HepG2 (cell line): ENCODE results near the gene ZNF554. TPM values are rescaled to one million over a fixed set of nuclear protein-coding genes. Genes with fewer than 3 reads are reported as not detected.

Experiments used
- ATM ChIP-seq: fragments of 450-650 bp; IDR thresholded peaks from 2 replicates; pipeline ENCODE4 v1.7.1; 2017; ENCODE audit warnings: mild to moderate bottlenecking, borderline replicate concordance
- ELF3 ChIP-seq: IDR thresholded peaks from 2 replicates; pipeline ENCODE4 v1.6.1; 2016; ENCODE audit warnings: missing genetic modification reagents, missing compliant biosample characterization
- FOXJ3 ChIP-seq: sonication (generic); formaldehyde crosslinking; IDR thresholded peaks from 2 replicates; pipeline ENCODE4 v1.4.0; 2020; ENCODE audit warnings: missing genetic modification reagents, mild to moderate bottlenecking, borderline replicate concordance
- GLI4 ChIP-seq: sonication (generic); formaldehyde crosslinking; IDR thresholded peaks from 2 replicates; pipeline ENCODE4 v1.5.1; 2020; ENCODE audit warnings: missing genetic modification reagents, mild to moderate bottlenecking, moderate library complexity, borderline replicate concordance
- JARID2 ChIP-seq: sonication (generic); formaldehyde crosslinking; IDR thresholded peaks from 2 replicates; pipeline ENCODE4 v1.8.1; 2023; ENCODE audit warnings: missing genetic modification reagents, inconsistent platforms; ENCODE audit not compliant: insufficient replicate concordance
- KDM6A ChIP-seq: IDR thresholded peaks from 2 replicates; pipeline ENCODE4 v1.6.1; 2016; ENCODE audit warnings: low read depth
- KLF6 ChIP-seq: IDR thresholded peaks from 2 replicates; pipeline ENCODE4 v1.8.0; 2016; ENCODE audit warnings: missing biosample characterization, missing genetic modification reagents
- PCBP2 ChIP-seq: fragments of 200-400 bp; formaldehyde crosslinking; optimal IDR thresholded peaks from 2 replicates; pipeline ENCODE3; 2018; ENCODE audit warnings: low read length, low read depth; ENCODE audit not compliant: poor library complexity, severe bottlenecking
- POLR2A ChIP-seq, 2 experiments: IDR thresholded peaks; 2 replicates each; pipeline ENCODE4 v1.6.1; 2011; ENCODE audit warnings: low read depth in 2 of 2, low read length in 2 of 2, mild to moderate bottlenecking in 1 of 2, moderate library complexity in 1 of 2; ENCODE audit not compliant: insufficient read depth in 1 of 2
- REL ChIP-seq: sonication (generic); formaldehyde crosslinking; conservative IDR thresholded peaks from 2 replicates; pipeline ENCODE4 v1.8.0; 2022; ENCODE audit warnings: mild to moderate bottlenecking, missing genetic modification reagents, moderate library complexity
- SRF ChIP-seq: IDR thresholded peaks from 2 replicates; pipeline ENCODE4 v1.6.1; 2011; ENCODE audit warnings: mild to moderate bottlenecking, low read depth, low read length, moderate library complexity
- SUZ12 ChIP-seq: fragments of 150-350 bp; IDR thresholded peaks from 2 replicates; pipeline ENCODE4 v1.6.1; 2014; ENCODE audit warnings: low read depth, low read length
- THAP11 ChIP-seq: IDR thresholded peaks from 2 replicates; pipeline ENCODE4 v1.6.1; 2016; ENCODE audit warnings: missing biosample characterization, missing genetic modification reagents
- ZEB1 ChIP-seq: IDR thresholded peaks from 2 replicates; pipeline ENCODE4 v1.6.1; 2012; ENCODE audit warnings: mild to moderate bottlenecking, low read depth, inconsistent platforms; ENCODE audit not compliant: insufficient replicate concordance
- ZKSCAN1 ChIP-seq: fragments of 150-350 bp; IDR thresholded peaks from 2 replicates; pipeline ENCODE4 v1.6.1; 2014; ENCODE audit warnings: low read length
- ZNF33A ChIP-seq: sonication (generic); formaldehyde crosslinking; IDR thresholded peaks from 2 replicates; pipeline ENCODE4 v1.5.1; 2020; ENCODE audit warnings: missing genetic modification reagents, mild to moderate bottlenecking, moderate library complexity, borderline replicate concordance
- ZNF670 ChIP-seq: sonication (generic); formaldehyde crosslinking; IDR thresholded peaks from 2 replicates; pipeline ENCODE4 v1.8.0; 2022; ENCODE audit warnings: mild to moderate bottlenecking, missing genetic modification reagents, borderline replicate concordance
- ZNF792 ChIP-seq: IDR thresholded peaks from 2 replicates; pipeline ENCODE4 v1.6.1; 2016
- ZNF891 ChIP-seq: sonication (generic); formaldehyde crosslinking; IDR thresholded peaks from 2 replicates; pipeline ENCODE4 v1.5.0; 2020; ENCODE audit warnings: mild to moderate bottlenecking, missing genetic modification reagents
- polyA plus RNA-seq, 8 experiments: library from polyadenylated mRNA; depleted of rRNA in 3 of 8; stranded (reverse) in 7 of 8; unstranded in 1 of 8; fragments of >200 nt; fragmentation: Illumina TruSeq in 4 of 8; extraction: Trizol in 4 of 8; gene quantifications; 2 replicates each; pipeline versions ENCODE4 v1.2.1 to v1.2.3, GENCODE V29; 2011 to 2016; ENCODE audit warnings: low read depth in 4 of 8, missing spikeins in 1 of 8, mixed read lengths in 1 of 8; ENCODE audit not compliant: insufficient read depth in 1 of 8
- total RNA-seq, 5 experiments: library from RNA; depleted of rRNA; stranded (reverse); fragments of >200 nt; fragmentation: Illumina TruSeq; extraction: Trizol; gene quantifications; 2 replicates each; pipeline ENCODE4 v1.2.3, GENCODE V29; 2016; ENCODE audit warnings: low read depth in 1 of 5
- TF ChIP-seq, protein P1 (sequence below): IDR thresholded peaks from 2 replicates; pipeline ENCODE4 v1.6.1; 2016; ENCODE audit warnings: mild to moderate bottlenecking
- TF ChIP-seq, protein P2 (sequence below): fragments of 450-650 bp; IDR thresholded peaks from 2 replicates; pipeline ENCODE4 v1.6.1; 2017; ENCODE audit warnings: mild to moderate bottlenecking
- TF ChIP-seq, protein P3 (sequence below): sonication (generic); formaldehyde crosslinking; IDR thresholded peaks from 2 replicates; pipeline ENCODE4 v1.4.0; 2020; ENCODE audit warnings: missing genetic modification reagents; ENCODE audit errors: not compliant biosample characterization
- TF ChIP-seq, protein P4 (sequence below): sonication (generic); IDR thresholded peaks from 2 replicates; pipeline ENCODE4 v1.6.1; 2016; ENCODE audit warnings: low read depth, borderline replicate concordance
- TF ChIP-seq, protein P5 (sequence below): sonication (generic); formaldehyde crosslinking; IDR thresholded peaks from 2 replicates; pipeline ENCODE4 v1.9.0; 2022; ENCODE audit warnings: low read depth, missing genetic modification reagents

ZNF554 gene
- total and polyA plus RNA-seq, 2 of the 13 experiments (the other 11 are each of a cell fraction or from before 2014, with no cell fraction given) = 2.2 to 2.7 TPM

DNA sequence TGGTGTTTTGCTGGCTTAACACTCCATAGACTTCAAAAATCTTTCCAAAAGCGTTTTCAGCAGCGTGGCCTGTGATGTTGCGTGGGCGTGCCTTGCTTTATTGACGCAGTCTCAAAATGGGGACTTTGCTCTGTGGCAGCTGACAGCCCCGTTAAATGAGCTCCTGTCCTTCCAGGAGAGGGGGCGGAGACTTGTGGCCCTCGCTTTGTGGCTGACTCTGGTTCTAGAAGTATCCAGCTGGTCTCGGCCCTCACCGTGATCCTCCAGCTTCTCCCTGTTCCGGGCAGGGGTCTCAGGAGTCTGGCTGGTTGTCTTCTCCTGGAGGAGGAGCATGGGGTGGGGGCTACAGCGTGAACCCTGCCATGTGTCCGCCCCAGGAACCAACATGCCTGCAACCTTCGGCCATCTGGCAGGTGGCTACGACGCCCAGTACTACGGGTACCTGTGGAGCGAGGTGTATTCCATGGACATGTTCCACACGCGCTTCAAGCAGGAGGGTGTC is 8.4 kb upstream of the ZNF554 start (continued):
- TF ChIP-seq, protein P1, sequence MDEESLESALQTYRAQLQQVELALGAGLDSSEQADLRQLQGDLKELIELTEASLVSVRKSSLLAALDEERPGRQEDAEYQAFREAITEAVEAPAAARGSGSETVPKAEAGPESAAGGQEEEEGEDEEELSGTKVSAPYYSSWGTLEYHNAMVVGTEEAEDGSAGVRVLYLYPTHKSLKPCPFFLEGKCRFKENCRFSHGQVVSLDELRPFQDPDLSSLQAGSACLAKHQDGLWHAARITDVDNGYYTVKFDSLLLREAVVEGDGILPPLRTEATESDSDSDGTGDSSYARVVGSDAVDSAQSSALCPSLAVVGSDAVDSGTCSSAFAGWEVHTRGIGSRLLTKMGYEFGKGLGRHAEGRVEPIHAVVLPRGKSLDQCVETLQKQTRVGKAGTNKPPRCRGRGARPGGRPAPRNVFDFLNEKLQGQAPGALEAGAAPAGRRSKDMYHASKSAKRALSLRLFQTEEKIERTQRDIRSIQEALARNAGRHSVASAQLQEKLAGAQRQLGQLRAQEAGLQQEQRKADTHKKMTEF (CRISPR knock-in tag) = no peak
- no peak for TF ChIP-seq ZEB1
- no peak for TF ChIP-seq ATM
- TF ChIP-seq JARID2 (CRISPR knock-in tag) = no peak
- no peak for TF ChIP-seq POLR2A (IDR thresholded peaks at IDR 0.05; ENCODE audit: insufficient read depth in 1 of 2, low read depth in 2 of 2, low read length in 2 of 2)
- TF ChIP-seq, protein P2, sequence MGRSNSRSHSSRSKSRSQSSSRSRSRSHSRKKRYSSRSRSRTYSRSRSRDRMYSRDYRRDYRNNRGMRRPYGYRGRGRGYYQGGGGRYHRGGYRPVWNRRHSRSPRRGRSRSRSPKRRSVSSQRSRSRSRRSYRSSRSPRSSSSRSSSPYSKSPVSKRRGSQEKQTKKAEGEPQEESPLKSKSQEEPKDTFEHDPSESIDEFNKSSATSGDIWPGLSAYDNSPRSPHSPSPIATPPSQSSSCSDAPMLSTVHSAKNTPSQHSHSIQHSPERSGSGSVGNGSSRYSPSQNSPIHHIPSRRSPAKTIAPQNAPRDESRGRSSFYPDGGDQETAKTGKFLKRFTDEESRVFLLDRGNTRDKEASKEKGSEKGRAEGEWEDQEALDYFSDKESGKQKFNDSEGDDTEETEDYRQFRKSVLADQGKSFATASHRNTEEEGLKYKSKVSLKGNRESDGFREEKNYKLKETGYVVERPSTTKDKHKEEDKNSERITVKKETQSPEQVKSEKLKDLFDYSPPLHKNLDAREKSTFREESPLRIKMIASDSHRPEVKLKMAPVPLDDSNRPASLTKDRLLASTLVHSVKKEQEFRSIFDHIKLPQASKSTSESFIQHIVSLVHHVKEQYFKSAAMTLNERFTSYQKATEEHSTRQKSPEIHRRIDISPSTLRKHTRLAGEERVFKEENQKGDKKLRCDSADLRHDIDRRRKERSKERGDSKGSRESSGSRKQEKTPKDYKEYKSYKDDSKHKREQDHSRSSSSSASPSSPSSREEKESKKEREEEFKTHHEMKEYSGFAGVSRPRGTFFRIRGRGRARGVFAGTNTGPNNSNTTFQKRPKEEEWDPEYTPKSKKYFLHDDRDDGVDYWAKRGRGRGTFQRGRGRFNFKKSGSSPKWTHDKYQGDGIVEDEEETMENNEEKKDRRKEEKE = no peak
- TF ChIP-seq SUZ12 = no peak
- TF ChIP-seq SRF = no peak
- no peak for TF ChIP-seq FOXJ3 (CRISPR knock-in tag)
- no peak for TF ChIP-seq ELF3 (CRISPR knock-in tag)
- TF ChIP-seq, protein P3, sequence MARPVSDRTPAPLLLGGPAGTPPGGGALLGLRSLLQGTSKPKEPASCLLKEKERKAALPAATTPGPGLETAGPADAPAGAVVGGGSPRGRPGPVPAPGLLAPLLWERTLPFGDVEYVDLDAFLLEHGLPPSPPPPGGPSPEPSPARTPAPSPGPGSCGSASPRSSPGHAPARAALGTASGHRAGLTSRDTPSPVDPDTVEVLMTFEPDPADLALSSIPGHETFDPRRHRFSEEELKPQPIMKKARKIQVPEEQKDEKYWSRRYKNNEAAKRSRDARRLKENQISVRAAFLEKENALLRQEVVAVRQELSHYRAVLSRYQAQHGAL = no peak
- no peak for TF ChIP-seq KLF6 (CRISPR knock-in tag)
- no peak for TF ChIP-seq ZKSCAN1
- TF ChIP-seq, protein P4, sequence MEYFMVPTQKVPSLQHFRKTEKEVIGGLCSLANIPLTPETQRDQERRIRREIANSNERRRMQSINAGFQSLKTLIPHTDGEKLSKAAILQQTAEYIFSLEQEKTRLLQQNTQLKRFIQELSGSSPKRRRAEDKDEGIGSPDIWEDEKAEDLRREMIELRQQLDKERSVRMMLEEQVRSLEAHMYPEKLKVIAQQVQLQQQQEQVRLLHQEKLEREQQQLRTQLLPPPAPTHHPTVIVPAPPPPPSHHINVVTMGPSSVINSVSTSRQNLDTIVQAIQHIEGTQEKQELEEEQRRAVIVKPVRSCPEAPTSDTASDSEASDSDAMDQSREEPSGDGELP = peak; percentile 89
- TF ChIP-seq GLI4 (CRISPR knock-in tag) = no peak
- 0 out of 2 replicates have a peak, but pooled peaks have one; percentile 29 for TF ChIP-seq KDM6A (CRISPR knock-in tag)
- no peak for TF ChIP-seq REL (CRISPR knock-in tag)
- no peak for TF ChIP-seq PCBP2
- no peak for TF ChIP-seq ZNF891 (CRISPR knock-in tag)
- TF ChIP-seq, protein P5, sequence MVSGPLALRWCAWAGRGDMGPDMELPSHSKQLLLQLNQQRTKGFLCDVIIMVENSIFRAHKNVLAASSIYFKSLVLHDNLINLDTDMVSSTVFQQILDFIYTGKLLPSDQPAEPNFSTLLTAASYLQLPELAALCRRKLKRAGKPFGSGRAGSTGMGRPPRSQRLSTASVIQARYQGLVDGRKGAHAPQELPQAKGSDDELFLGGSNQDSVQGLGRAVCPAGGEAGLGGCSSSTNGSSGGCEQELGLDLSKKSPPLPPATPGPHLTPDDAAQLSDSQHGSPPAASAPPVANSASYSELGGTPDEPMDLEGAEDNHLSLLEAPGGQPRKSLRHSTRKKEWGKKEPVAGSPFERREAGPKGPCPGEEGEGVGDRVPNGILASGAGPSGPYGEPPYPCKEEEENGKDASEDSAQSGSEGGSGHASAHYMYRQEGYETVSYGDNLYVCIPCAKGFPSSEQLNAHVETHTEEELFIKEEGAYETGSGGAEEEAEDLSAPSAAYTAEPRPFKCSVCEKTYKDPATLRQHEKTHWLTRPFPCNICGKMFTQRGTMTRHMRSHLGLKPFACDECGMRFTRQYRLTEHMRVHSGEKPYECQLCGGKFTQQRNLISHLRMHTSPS (CRISPR knock-in tag) = no peak
- peak; percentile 66 for TF ChIP-seq THAP11 (CRISPR knock-in tag)
- no peak for TF ChIP-seq ZNF670
- peak; percentile 31; the same call in 1 of the 2 replicates for TF ChIP-seq ZNF792
- no peak for TF ChIP-seq ZNF33A (CRISPR knock-in tag)
